Neural progenitor cell (in vitro differentiated cells): ENCODE results near the gene RAB6A. TPM values are rescaled to one million over a fixed set of nuclear protein-coding genes. Genes with fewer than 3 reads are reported as not detected.
A peak's percentile ranks its signal among the peaks of the same experiment; 100 is the strongest.

Source experiments
- DNase-seq: peaks from one replicate; pipeline ENCODE4 v3.0.0-alpha.2; 2016; ENCODE audit warnings: low spot score
- H2AFZ ChIP-seq: fragments of 200-600 bp; sonication (generic); replicated peaks from 2 replicates; pipeline ENCODE4 v1.6.1; 2016; ENCODE audit warnings: antibody characterized with exemption
- H3F3A ChIP-seq: fragments of 200-600 bp; sonication (generic); 2 replicates; pipeline ENCODE4 v1.6.1; 2016; ENCODE audit warnings: antibody characterized with exemption, low read depth
- H3K27ac ChIP-seq: fragments of 200-600 bp; sonication (generic); 2 replicates; pipeline ENCODE4 v1.5.1; 2016; ENCODE audit warnings: mild to moderate bottlenecking
- H3K27me3 ChIP-seq: fragments of 200-600 bp; sonication (generic); 2 replicates; pipeline ENCODE4 v1.6.1; 2016; ENCODE audit warnings: mild to moderate bottlenecking, moderate library complexity
- H3K36me3 ChIP-seq: fragments of 200-600 bp; sonication (generic); 2 replicates; pipeline ENCODE4 v1.5.1; 2016
- H3K4me1 ChIP-seq: fragments of 200-600 bp; sonication (generic); 2 replicates; pipeline ENCODE4 v1.6.1; 2016; ENCODE audit warnings: mixed run types
- H3K4me2 ChIP-seq: fragments of 200-600 bp; sonication (generic); 2 replicates; pipeline ENCODE4 v1.6.1; 2016
- H3K4me3 ChIP-seq: fragments of 200-600 bp; sonication (generic); 2 replicates; pipeline ENCODE4 v1.5.1; 2016
- H3K79me2 ChIP-seq: fragments of 200-600 bp; sonication (generic); 2 replicates; pipeline ENCODE4 v1.6.1; 2016; ENCODE audit warnings: low read depth
- H3K9ac ChIP-seq: fragments of 200-600 bp; sonication (generic); 2 replicates; pipeline ENCODE4 v1.6.1; 2016
- H3K9me3 ChIP-seq: fragments of 200-600 bp; sonication (generic); 2 replicates; pipeline ENCODE4 v1.5.1; 2016; ENCODE audit warnings: low read depth
- H4K20me1 ChIP-seq: fragments of 200-600 bp; sonication (generic); 2 replicates; pipeline ENCODE4 v1.6.1; 2016; ENCODE audit warnings: low read depth
- H3K27ac Mint-ChIP-seq: 3 replicates; pipeline ENCODE4 v1.8.0; 2021; ENCODE audit warnings: mixed read lengths
- H3K27me3 Mint-ChIP-seq: 2 replicates; pipeline ENCODE4 v1.8.0; 2022; ENCODE audit warnings: low read depth, mild to moderate bottlenecking, inconsistent platforms, moderate library complexity, mixed read lengths; ENCODE audit not compliant: insufficient read depth
- H3K36me3 Mint-ChIP-seq: 3 replicates; pipeline ENCODE4 v1.8.0; 2021; ENCODE audit warnings: mixed read lengths
- H3K4me1 Mint-ChIP-seq: 3 replicates; pipeline ENCODE4 v1.8.0; 2021; ENCODE audit warnings: mixed read lengths
- H3K4me3 Mint-ChIP-seq: 3 replicates; pipeline ENCODE4 v1.8.0; 2021; ENCODE audit warnings: mild to moderate bottlenecking, moderate library complexity, mixed read lengths
- H3K9me3 Mint-ChIP-seq: 3 replicates; pipeline ENCODE4 v1.8.0; 2020; ENCODE audit warnings: mixed read lengths
- CTCF ChIP-seq: fragments of 200-600 bp; sonication (generic); IDR thresholded peaks from 2 replicates; pipeline ENCODE4 v1.5.1; 2017; ENCODE audit warnings: antibody characterized with exemption, mild to moderate bottlenecking
- EZH2 ChIP-seq: fragments of 200-600 bp; sonication (generic); IDR thresholded peaks from 2 replicates; pipeline ENCODE4 v1.6.1; 2017; ENCODE audit warnings: antibody characterized with exemption, mild to moderate bottlenecking, moderate library complexity
- EZH2phosphoT487 ChIP-seq: fragments of 200-600 bp; sonication (generic); IDR thresholded peaks from 2 replicates; pipeline ENCODE4 v1.6.1; 2017; ENCODE audit warnings: antibody characterized with exemption
- total RNA-seq: library from RNA; depleted of rRNA; stranded (reverse); fragments of >200 nt; gene quantifications from 2 replicates; pipeline ENCODE4 v1.2.3, GENCODE V29; 2015; ENCODE audit warnings: low replicate concordance

RAB6A gene
- total RNA-seq, 1 donor from 2014 or later, result 54.7 TPM

GRCh38 chr11:73717136-73717535 lies 43.7 kb downstream of the RAB6A start:
- TF ChIP-seq EZH2 (no peak), CTCF (no peak), EZH2phosphoT487 (no peak)
- Histone ChIP-seq H3K9me3 (no peaks in the 10 kb centered on the region), H3K4me2 (no peak overlapping the region), H3K4me3 (no peak overlapping the region), H3K9ac (no peak overlapping the region), H4K20me1 (no peaks in the 10 kb centered on the region), H3K27me3 (no peaks in the 10 kb centered on the region), H3K27ac (peak overlapping the region; percentile 74), H2AFZ (no peak overlapping the region), H3K36me3 (peaks cover 6% of the 10 kb centered on the region), H3K4me1 (peaks cover 10% of the 10 kb centered on the region), H3F3A (no peaks in the 10 kb centered on the region), H3K79me2 (no peaks in the 10 kb centered on the region)
- H3K9me3 Mint-ChIP-seq, result no peaks in the 10 kb centered on the region
- DNase-seq, result no peak
- H3K4me1 Mint-ChIP-seq, result peaks cover 7% of the 10 kb centered on the region
- no peaks in the 10 kb centered on the region for H3K27me3 Mint-ChIP-seq
- H3K27ac Mint-ChIP-seq, result no peak overlapping the region
- H3K36me3 Mint-ChIP-seq, result peaks cover 20% of the 10 kb centered on the region
- no peak overlapping the region for H3K4me3 Mint-ChIP-seq

- no peaks in the 10 kb centered on the region for H3K9me3 ChIP-seq
- H3K4me3 Mint-ChIP-seq, result no peak overlapping the region
- no peaks in the 10 kb centered on the region for H3K27me3 ChIP-seq
- H2AFZ ChIP-seq, result no peak overlapping the region
- no peak for DNase-seq
- peaks cover 6% of the 10 kb centered on the region for H3K36me3 ChIP-seq
- H3K27me3 Mint-ChIP-seq, result no peaks in the 10 kb centered on the region
- H3K9me3 Mint-ChIP-seq, result no peaks in the 10 kb centered on the region
- peak overlapping the region; percentile 74 for H3K27ac ChIP-seq
- H3K36me3 Mint-ChIP-seq, result peaks cover 18% of the 10 kb centered on the region
- H3K4me2 ChIP-seq, result peak overlapping the region; percentile 21
- no peak overlapping the region for H3K27ac Mint-ChIP-seq
- no peak overlapping the region for H3K4me3 ChIP-seq
- H3K9ac ChIP-seq, result no peak overlapping the region
- H3K4me1 ChIP-seq, result peaks cover 10% of the 10 kb centered on the region
- no peaks in the 10 kb centered on the region for H3F3A ChIP-seq
- H3K79me2 ChIP-seq, result no peaks in the 10 kb centered on the region
- TF ChIP-seq EZH2 (no peak), CTCF (no peak), EZH2phosphoT487 (no peak)
- H3K4me1 Mint-ChIP-seq, result peaks cover 7% of the 10 kb centered on the region
- no peaks in the 10 kb centered on the region for H4K20me1 ChIP-seq
These were observed 44.5 kb downstream of the RAB6A start for GRCh38 chr11:73716153-73717056.

GRCh38 chr11:73715541-73715940 lies 45.3 kb downstream of the RAB6A start:
- no peak overlapping the region for H3K4me3 ChIP-seq
- no peak overlapping the region for H3K9ac ChIP-seq
- Mint-ChIP-seq H3K27ac (no peak overlapping the region), H3K36me3 (peaks cover 14% of the 10 kb centered on the region), H3K4me3 (no peak overlapping the region), H3K4me1 (peaks cover 7% of the 10 kb centered on the region), H3K27me3 (no peaks in the 10 kb centered on the region), H3K9me3 (no peaks in the 10 kb centered on the region)
- peaks cover 10% of the 10 kb centered on the region for H3K4me1 ChIP-seq
- H3K4me2 ChIP-seq, result no peak overlapping the region
- no peaks in the 10 kb centered on the region for H3K79me2 ChIP-seq
- no peaks in the 10 kb centered on the region for H3K27me3 ChIP-seq
- no peaks in the 10 kb centered on the region for H4K20me1 ChIP-seq
- TF ChIP-seq CTCF, result no peak
- TF ChIP-seq EZH2phosphoT487, result no peak
- TF ChIP-seq EZH2, result no peak
- H3K9me3 ChIP-seq, result no peaks in the 10 kb centered on the region
- H3K36me3 ChIP-seq, result peaks cover 2% of the 10 kb centered on the region
- DNase-seq, result no peak
- H2AFZ ChIP-seq, result no peak overlapping the region
- H3F3A ChIP-seq, result no peaks in the 10 kb centered on the region
- H3K27ac ChIP-seq, result no peak overlapping the region
